AG09309 (cell line): Measurements from ENCODE around the gene GABBR2.
"Not testable (repeated sequence)": the region's sequence is repeated elsewhere in the genome, so short reads cannot be mapped to it uniquely, and the experiment has no call there.

Source experiments
- DNase-seq: peaks from one replicate; pipeline ENCODE4 v3.0.0-alpha.2; 2010; ENCODE audit warnings: low read depth
- H3K4me3 ChIP-seq: 2 replicates; pipeline ENCODE4 v1.5.1; 2011; ENCODE audit warnings: mild to moderate bottlenecking, low read depth, low read length, moderate library complexity; ENCODE audit not compliant: control insufficient read depth
- CTCF ChIP-seq: IDR thresholded peaks from 2 replicates; pipeline ENCODE4 v1.5.1; 2011; ENCODE audit warnings: mild to moderate bottlenecking, low read depth, low read length, inconsistent platforms; ENCODE audit not compliant: insufficient read depth, control insufficient read depth; ENCODE audit errors: missing control alignments

GABBR2 gene

GRCh38 chr9:98665501-98665900 lies 43.2 kb downstream of the GABBR2 start:
- no peak for TF ChIP-seq CTCF
- H3K4me3 ChIP-seq: no peak overlapping the region
- no peak for DNase-seq

GRCh38 chr9:98660541-98660940 lies 48.2 kb downstream of the GABBR2 start:
- no peak for TF ChIP-seq CTCF
- H3K4me3 ChIP-seq: no peak overlapping the region
- DNase-seq: no peak

- no peak for TF ChIP-seq CTCF
- DNase-seq: no peak
- no peak overlapping the region for H3K4me3 ChIP-seq
These were observed 49.8 kb downstream of the GABBR2 start for GRCh38 chr9:98658951-98659351.

GRCh38 chr9:98657897-98658296 lies 50.8 kb downstream of the GABBR2 start:
- no peak for TF ChIP-seq CTCF
- no peak overlapping the region for H3K4me3 ChIP-seq
- DNase-seq: no peak

- no peak for DNase-seq
- TF ChIP-seq CTCF: no peak
- no peak overlapping the region for H3K4me3 ChIP-seq
These were observed 52.2 kb downstream of the GABBR2 start for GRCh38 chr9:98656511-98656910.

- not testable (repeated sequence) for DNase-seq, H3K4me3 ChIP-seq
These were observed 53.3 kb downstream of the GABBR2 start for GRCh38 chr9:98655428-98655827.

- DNase-seq: peak; percentile 64
- TF ChIP-seq CTCF: no peak
These were observed 54.5 kb downstream of the GABBR2 start for GRCh38 chr9:98654247-98654646.

More at GRCh38 chr9:98654247-98654646, 54.5 kb downstream of the GABBR2 start:
- no peak overlapping the region for H3K4me3 ChIP-seq
